Left cardiac atrium (tissue), 4 donors: ENCODE measurements around the gene MEMO1. TPM values are rescaled to one million over a fixed set of nuclear protein-coding genes. Genes with fewer than 3 reads are reported as not detected.
A peak's percentile ranks its signal among the peaks of the same experiment; 100 is the strongest.
"Not testable (repeated sequence)": the region's sequence is repeated elsewhere in the genome, so short reads cannot be mapped to it uniquely, and the experiment has no call there.

Experiments used
- ATAC-seq, 2 donors: fragments of 200-7000 bp; cut with Tn5 transposase; one replicate each; pipeline ENCODE4 v1.9.1; 2020; ENCODE audit warnings: mild to moderate bottlenecking in 2 of 2, moderate library complexity in 2 of 2
- DNase-seq: peaks from one replicate; pipeline ENCODE4 v3.0.0-alpha.2; 2020
- intact Hi-C, 2 donors: fragments of 100-400 bp; cut with DNase I; formaldehyde crosslinking; loops; one replicate each; pipeline versions ENCODE4 v1.14.1 to v1.15.1; 2022 to 2023
- total RNA-seq, 2 donors: library from RNA; stranded (reverse); fragmentation: NEBNext Ultra II Directional; extraction: Animal tissue kit (Norgen Biotek cat#: 25700); gene quantifications; one replicate each; pipeline ENCODE4 v1.2.1, GENCODE V29; 2021
- donor health status: DM: no; HTN: yes; CAD: no.
- donor health status: DM: no; HTN: yes; CAD: no; lungs with severe emphysema.
- donor health status: DM: yes; HTN: yes; CAD: no.
- donor health status: Dilated cardiomyopathy.

The MEMO1 gene
- total RNA-seq, 2 donors from 2014 or later = 33.1 to 37.5 TPM

DNA sequence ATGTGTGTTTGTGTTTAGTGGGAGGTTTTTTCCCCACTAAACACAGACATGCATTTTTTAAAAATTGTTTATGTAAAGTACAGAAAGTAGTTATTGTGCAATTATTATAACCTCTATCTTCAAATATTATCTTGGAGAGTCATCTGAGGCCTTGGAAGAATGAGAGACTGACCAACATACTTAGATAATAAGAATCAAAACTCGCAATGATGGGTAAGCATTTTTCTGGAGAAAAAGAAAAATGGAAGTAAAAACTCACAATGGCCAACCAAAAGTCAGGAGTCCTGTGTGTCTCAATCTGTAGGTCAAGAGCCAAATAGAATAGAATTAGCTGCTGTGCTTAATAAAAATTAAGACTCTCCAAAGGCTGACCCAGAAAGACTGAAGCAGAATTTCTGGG, 43.0 kb downstream of the MEMO1 start:
- intact Hi-C loops = no loop called here
- DNase-seq (no peak), ATAC-seq (no peak)

DNA sequence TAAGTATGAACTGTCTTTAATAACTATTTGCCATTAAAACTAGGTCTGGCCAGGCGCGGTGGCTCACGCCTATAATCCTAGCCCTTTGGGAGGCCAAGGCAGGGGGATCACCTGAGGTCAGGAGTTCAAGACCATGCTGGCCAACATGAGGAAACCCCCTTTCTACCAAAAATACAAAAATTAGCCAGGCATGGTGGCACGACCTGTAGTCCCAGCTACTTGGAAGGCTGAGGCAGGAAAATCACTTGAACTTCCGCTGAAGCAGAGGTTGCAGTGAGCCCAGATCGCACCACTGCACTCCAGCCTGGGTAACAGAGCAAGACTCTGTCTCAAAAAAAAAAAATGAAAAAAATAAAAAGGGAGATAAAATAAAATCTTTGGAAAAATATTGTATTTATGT, 44.4 kb downstream of the MEMO1 start:
- intact Hi-C loops, ATAC-seq, DNase-seq: not testable (repeated sequence)

DNA sequence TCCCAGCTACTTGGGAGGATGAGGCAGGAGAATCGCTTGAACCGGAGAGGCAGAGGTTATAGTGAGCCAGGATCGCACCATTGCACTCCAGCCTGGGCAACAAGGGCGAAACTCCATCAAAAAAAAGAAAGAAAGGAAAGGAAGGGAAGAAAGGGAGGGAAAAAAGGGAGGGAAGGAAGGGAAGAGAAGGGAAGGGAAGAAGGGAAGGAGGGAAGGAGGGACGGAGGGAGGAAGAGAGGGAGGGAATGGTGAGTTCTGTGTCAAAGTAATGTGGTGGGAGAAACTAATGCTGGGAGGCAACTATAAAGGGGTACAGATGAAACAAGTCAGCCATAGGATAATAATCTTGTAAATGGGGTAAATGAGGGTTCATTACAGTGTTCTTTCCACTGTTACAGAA, 45.7 kb downstream of the MEMO1 start:
- ATAC-seq (no peak), DNase-seq (no peak)
- intact Hi-C loops = no loop called here

GRCh38 chr2:31962757-31963361, 47.9 kb downstream of the MEMO1 start:
- ATAC-seq (peak in 1 of 2 donors; percentile 53), DNase-seq (peak; percentile 31)
- intact Hi-C loops = no loop called here

DNA sequence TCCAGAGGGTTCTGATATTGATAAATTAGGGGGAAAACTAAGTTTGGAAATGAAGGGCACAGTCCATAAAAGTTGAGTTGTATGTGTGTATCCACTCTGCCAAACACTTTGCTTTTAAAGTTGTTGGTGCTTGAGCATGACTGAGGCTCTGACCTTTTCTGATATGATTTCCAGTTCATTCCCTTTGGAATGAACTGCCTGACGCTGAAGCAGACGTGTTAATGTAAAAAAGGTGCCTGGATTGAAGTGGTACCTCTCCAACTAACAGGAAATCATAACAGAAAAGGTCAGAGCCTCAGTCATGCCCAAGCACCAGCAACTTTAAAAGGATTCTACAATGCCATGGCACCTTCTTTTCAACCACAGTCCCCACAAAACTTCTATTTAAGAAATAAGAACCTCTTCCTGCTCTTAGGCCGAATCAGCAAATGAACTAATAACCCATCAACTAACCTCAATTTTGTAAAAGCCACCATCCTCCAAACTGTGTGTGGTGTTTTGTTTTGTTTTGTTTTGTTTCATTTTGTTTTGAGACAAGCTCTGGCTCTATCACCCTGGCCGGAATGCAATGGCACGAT, 52.6 kb downstream of the MEMO1 start:
- intact Hi-C loops = no loop called here
- ATAC-seq (no peak), DNase-seq (no peak)

DNA sequence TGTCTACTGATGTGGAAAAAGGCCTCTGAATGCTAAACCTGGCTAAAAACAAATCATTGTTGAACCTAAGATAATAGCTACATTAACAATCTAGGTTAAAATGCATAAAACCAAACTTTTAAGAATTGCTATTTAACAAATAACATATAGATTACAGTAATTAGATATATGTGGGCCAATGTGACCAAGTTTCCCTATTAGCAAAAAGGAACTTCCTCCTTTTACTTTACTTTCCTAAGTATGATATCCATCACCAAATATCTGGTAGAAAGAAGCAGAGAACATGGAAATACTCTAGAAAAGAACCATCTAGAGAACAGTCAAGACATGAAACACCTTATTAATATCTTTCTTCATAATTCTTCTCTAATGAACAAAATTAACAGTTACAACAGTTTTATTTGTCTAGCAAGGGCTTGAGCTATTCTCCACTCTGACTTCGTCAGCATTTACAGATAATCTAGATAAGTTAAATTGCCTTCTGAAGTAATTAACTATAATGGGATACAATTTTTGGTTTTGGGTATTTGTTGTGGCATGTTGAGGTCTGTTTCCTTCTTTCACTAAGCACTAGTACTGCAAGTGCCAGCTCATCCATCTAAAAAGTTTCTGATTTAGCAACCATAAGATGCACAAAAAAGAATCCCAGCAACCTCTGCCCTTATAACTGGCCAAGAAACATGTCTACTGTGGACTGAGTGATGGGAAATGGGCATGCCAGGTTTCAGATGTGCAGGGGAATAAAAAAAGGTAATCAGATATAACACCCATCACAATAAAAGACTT, 53.3 kb downstream of the MEMO1 start:
- ATAC-seq = no peak
- intact Hi-C loops = no loop called here

DNA sequence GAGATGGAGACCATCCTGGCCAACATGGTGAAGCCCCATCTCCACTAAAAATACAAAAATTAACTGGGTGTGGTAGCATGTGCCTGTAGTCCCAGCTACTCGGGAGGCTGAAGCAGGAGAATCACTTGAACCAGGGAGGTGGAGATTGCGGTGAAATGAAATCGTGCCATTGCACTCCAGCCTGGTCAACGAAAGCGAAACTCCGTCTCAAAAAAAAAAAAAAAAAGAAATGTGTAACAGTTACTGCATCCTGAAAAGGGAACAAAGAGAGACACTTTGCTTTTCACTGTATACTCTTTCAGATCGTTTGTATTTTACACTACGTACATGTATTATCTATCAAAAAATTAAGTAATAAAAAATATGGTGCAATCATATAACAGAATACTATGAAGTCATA, 53.9 kb downstream of the MEMO1 start:
- intact Hi-C loops, DNase-seq: not testable (repeated sequence)
- peak in 1 of 2 donors; percentile 30 for ATAC-seq

More for the DNA sequence above, 53.3 kb downstream of the MEMO1 start:
- DNase-seq = no peak

GRCh38 chr2:31956312-31956711, 54.5 kb downstream of the MEMO1 start:
- DNase-seq = no peak
- peak in 1 of 2 donors; percentile 21 for ATAC-seq
- intact Hi-C loops = no loop called here

- ATAC-seq, intact Hi-C loops, DNase-seq: not testable (repeated sequence)
Observed at GRCh38 chr2:31953095-31953494, 57.7 kb downstream of the MEMO1 start.

GRCh38 chr2:31950946-31951562, 59.8 kb downstream of the MEMO1 start:
- no peak for ATAC-seq
- no peak for DNase-seq
- intact Hi-C loops = no loop called here

- no peak for ATAC-seq
- intact Hi-C loops = no loop called here
- no peak for DNase-seq
Observed at GRCh38 chr2:31947871-31948270, 62.9 kb downstream of the MEMO1 start.

DNA sequence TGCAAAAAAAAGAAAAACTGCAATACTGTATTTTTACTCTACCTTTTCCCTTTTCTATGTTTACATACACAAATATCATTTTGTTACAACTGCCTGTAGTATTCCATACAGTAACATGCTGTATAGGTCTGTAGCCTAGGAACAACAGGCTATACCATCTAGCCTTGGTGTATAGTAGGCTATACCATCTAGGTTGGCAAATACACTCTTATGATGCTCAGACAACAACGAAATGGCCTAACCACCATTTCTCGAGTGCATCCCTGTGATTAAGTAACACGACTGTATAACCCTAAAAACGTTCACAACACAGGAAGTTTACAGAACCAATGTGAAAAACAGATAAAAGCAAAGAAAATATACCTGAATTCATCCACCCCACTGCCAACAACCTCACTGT, 64.0 kb downstream of the MEMO1 start:
- intact Hi-C loops = no loop called here
- ATAC-seq = no peak
- no peak for DNase-seq

- intact Hi-C loops = no loop called here
- ATAC-seq = peak in 1 of 2 donors; percentile 86
- no peak for DNase-seq
Observed at GRCh38 chr2:31945572-31945935, 65.3 kb downstream of the MEMO1 start.

GRCh38 chr2:31944828-31945571, 65.8 kb downstream of the MEMO1 start:
- intact Hi-C loops = no loop called here
- no peak for DNase-seq
- ATAC-seq = peak in 1 of 2 donors; percentile 43

DNA sequence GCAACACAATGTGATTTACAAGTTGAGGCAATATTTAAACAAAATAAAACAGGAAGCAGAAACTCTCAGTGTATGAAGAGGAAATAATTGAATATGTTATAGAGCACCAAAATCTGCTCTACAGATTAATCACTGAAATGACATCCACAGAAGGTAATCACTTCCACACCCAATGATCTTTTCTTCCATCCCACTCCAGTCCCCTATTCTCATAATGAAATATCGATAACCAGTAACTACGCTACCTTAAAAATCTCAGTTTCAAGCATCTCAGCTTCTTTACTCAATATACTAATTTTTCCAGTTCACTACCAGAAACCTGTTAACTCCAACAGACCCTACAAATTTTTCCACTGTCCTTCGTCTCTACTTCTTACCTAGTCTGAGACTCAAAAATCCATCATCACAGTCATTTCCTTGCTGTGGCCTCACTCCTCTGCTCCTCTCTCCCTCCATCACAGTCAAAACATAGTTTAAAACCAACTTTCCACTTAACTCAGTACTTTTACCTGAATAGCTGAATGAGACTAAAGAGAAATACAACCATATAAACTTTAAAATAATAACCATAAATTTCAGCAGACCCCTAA, 67.1 kb downstream of the MEMO1 start:
- ATAC-seq (no peak), DNase-seq (no peak)
- intact Hi-C loops = no loop called here

DNA sequence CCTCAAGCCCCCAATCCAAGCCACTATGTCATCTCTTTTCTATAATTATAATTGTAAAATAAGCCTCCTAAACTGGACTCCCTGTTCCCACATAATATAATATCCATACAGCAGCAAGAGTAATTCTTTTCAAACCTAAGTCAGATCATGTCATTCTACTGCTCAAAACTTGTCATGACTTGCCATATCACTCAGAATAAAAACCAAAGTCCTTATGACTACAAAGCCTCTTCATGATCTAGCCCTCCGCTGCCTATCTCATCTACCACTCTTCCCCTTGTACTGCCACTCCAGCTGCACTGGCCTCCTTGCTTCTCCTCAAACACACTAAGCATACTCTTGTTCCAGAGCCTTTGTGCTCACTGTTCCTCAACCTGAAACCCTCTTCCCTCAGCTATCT, 69.9 kb downstream of the MEMO1 start:
- intact Hi-C loops = no loop called here
- DNase-seq (no peak), ATAC-seq (no peak)

- intact Hi-C loops = no loop called here
- ATAC-seq = no peak
- no peak for DNase-seq
Observed at GRCh38 chr2:31937741-31938140, 73.1 kb downstream of the MEMO1 start.

DNA sequence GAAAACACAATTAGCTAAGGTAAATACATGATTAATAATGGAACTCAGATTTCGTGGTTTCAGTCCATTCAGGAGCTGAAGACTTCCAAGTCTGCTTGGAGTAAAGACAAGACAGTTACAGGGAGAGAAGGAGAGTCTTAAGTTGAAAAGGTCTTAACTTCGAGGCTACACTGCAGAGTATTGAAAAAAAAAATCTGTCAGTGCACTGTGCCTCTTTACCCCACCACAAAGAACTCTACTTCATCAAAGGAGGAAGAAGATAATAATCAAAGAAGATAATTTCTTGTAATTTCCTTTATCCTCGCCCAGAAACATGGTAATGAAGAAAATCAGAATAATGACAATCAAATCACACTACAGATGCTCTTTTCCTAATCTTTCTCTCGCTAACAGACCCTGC, 75.4 kb downstream of the MEMO1 start:
- ATAC-seq (no peak), DNase-seq (no peak)
- intact Hi-C loops = no loop called here

GRCh38 chr2:31933066-31933465, 77.7 kb downstream of the MEMO1 start:
- no peak for ATAC-seq
- intact Hi-C loops = no loop called here

More at GRCh38 chr2:31933066-31933465, 77.7 kb downstream of the MEMO1 start:
- DNase-seq = no peak
